Thyroid gland (tissue), 4 donors: ENCODE data around the gene NLGN1.

Experiments used
- POLR2A ChIP-seq, 2 donors: fragments of 450-650 bp; IDR thresholded peaks; one replicate each; pipeline ENCODE4 v1.6.1; 2017; ENCODE audit warnings: antibody characterized with exemption in 2 of 2, mild to moderate bottlenecking in 2 of 2, moderate library complexity in 1 of 2
- TF ChIP-seq, protein P1 (sequence below), 6 experiments: fragments of 200-600 bp in 3 of 6; fragments of 450-650 bp in 3 of 6; sonication (generic) in 3 of 6; IDR thresholded peaks; one replicate each; pipeline ENCODE4 v1.5.1; 2016 to 2019; ENCODE audit warnings: antibody characterized with exemption in 6 of 6, mild to moderate bottlenecking in 2 of 6, inconsistent platforms in 1 of 6, moderate library complexity in 1 of 6

DNA sequence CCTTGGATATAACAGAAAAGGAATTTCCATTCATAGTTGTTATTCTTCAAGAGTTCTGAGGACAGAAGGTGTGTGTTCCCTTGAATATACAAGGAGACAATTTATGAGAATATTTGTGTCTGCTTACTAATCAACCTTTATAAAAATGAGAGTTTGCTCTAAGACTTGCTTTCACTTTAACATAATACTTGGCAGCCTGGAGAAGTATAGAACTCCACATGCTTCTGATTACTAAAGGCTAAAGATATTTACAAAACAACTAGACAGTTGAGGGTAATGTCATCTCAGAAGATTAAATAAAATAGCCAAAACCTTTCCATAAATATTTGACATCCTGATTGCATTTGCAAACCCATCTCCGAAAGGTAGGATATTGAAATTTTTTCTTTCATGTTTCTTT, 734.5 kb downstream of the NLGN1 start:
- TF ChIP-seq, protein P1, sequence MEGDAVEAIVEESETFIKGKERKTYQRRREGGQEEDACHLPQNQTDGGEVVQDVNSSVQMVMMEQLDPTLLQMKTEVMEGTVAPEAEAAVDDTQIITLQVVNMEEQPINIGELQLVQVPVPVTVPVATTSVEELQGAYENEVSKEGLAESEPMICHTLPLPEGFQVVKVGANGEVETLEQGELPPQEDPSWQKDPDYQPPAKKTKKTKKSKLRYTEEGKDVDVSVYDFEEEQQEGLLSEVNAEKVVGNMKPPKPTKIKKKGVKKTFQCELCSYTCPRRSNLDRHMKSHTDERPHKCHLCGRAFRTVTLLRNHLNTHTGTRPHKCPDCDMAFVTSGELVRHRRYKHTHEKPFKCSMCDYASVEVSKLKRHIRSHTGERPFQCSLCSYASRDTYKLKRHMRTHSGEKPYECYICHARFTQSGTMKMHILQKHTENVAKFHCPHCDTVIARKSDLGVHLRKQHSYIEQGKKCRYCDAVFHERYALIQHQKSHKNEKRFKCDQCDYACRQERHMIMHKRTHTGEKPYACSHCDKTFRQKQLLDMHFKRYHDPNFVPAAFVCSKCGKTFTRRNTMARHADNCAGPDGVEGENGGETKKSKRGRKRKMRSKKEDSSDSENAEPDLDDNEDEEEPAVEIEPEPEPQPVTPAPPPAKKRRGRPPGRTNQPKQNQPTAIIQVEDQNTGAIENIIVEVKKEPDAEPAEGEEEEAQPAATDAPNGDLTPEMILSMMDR (IDR thresholded peaks at IDR 0.05), result no peak
- TF ChIP-seq POLR2A (IDR thresholded peaks at IDR 0.05), result no peak
